ENCODE measurements around the gene RARG. TPM values are rescaled to one million over a fixed set of nuclear protein-coding genes. Genes with fewer than 3 reads are reported as not detected.
A peak's percentile ranks its signal among the peaks of the same experiment; 100 is the strongest.

Gene RARG
- total and polyA plus RNA-seq, 2 donors (not counting 1 experiment from before 2014, with no cell fraction given), result 8.8 to 15.0 TPM

DNA sequence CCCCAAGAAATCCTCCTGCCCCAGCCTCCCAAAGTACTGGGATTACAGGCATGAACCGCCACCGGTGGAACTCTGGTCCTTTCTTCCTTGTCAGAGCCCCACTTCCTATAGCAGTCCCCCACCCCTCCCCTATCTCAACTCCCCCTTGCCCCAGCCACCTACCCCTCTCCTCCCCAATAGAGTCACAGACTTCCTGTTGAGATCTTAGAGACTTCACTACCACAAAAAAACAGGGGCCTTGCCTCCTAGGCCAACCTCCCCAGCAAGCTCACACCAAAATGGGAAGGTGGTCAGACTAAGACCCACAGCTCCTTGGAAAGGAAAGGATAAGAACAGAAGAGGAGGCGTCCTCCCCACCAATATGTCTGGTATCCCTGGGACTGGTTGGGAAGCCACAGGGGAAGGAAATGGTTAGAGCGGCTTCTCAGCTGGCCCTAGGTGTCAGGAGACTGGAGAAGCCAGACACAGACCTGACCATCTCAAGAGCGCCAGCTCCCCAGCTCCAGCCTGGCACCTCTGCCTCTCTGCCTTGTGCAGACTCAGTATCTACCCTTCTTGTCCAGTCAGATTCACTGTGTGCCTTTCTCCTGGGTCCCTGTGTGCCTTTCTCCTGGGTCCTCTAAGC lies 33.4 kb downstream of the RARG start:
- Histone ChIP-seq H3K27me3 (replicated peaks in 1 of 4; ENCODE audit: control extremely low read depth in 1 of 4, control insufficient read depth in 3 of 4, insufficient read depth in 4 of 4, low read length in 3 of 4) (no peaks in the 10 kb centered on the region), H4K20me1 (ENCODE audit: control insufficient read depth, insufficient read depth, low read length, poor library complexity, severe bottlenecking) (peaks cover 66% of the 10 kb centered on the region), H3K27ac (ENCODE audit: low read length in 2 of 2) (peak overlapping the region; percentile 32 to 50), H2AFZ (ENCODE audit: insufficient read depth, low read depth, low read length, poor library complexity, severe bottlenecking) (no peak overlapping the region), H3K4me2 (replicated peaks; ENCODE audit: low read depth, low read length, poor library complexity, severe bottlenecking) (peak overlapping the region; percentile 73), H3K79me2 (ENCODE audit: control insufficient read depth, insufficient read depth, low read length) (peaks cover 39% of the 10 kb centered on the region), H3K9ac (ENCODE audit: low read length) (no peak overlapping the region), H3K9me3 (ENCODE audit: control extremely low read depth in 1 of 3, control insufficient read depth in 2 of 3, insufficient read depth in 1 of 3, low read length in 2 of 3) (no peaks in the 10 kb centered on the region), H3K4me1 (ENCODE audit: control insufficient read depth in 2 of 2, insufficient read depth in 2 of 2, low read length in 2 of 2) (peaks cover 59 to 67% of the 10 kb centered on the region in 2 donors), H3K4me3 (ENCODE audit: control extremely low read depth in 1 of 5, extremely low read depth in 1 of 5, insufficient read depth in 1 of 5, low read depth in 2 of 5, low read length in 4 of 5) (no peak overlapping the region), H3K36me3 (replicated peaks in 1 of 2; ENCODE audit: control extremely low read depth in 1 of 2, control insufficient read depth in 1 of 2, extremely low read depth in 1 of 2, insufficient read depth in 2 of 2, low read length in 1 of 2) (peaks cover 4 to 62% of the 10 kb centered on the region in 2 experiments)
- Mint-ChIP-seq H3K4me1 (peaks cover 54% of the 10 kb centered on the region), H3K9me3 (ENCODE audit: insufficient read depth) (no peaks in the 10 kb centered on the region), H3K27me3 (no peaks in the 10 kb centered on the region), H3K4me3 (peak overlapping the region; percentile 65), H3K27ac (peak overlapping the region; percentile 89)
- ATAC-seq (ENCODE audit: low read depth), result no peak
- ChIA-PET CTCF (interaction anchor here (0.8 to 15.7 kb wide), 23 partner anchors 8 to 146 kb away, joined by 3 to 201 read pairs (median 6); partner anchors contain the start of genes AAAS, CSAD, ESPL1 and ITGB7), POLR2A (interaction anchor here (0.7 to 1.2 kb wide), 2 partner anchors 8 to 10 kb away, joined by 5 to 6 read pairs; partner anchors contain the start of gene ITGB7)
- 41% methylated on average over 5 of the region's 5 CpGs for WGBS (ENCODE audit: insufficient coverage)
- no peak for DNase-seq
- TF ChIP-seq, protein P1, sequence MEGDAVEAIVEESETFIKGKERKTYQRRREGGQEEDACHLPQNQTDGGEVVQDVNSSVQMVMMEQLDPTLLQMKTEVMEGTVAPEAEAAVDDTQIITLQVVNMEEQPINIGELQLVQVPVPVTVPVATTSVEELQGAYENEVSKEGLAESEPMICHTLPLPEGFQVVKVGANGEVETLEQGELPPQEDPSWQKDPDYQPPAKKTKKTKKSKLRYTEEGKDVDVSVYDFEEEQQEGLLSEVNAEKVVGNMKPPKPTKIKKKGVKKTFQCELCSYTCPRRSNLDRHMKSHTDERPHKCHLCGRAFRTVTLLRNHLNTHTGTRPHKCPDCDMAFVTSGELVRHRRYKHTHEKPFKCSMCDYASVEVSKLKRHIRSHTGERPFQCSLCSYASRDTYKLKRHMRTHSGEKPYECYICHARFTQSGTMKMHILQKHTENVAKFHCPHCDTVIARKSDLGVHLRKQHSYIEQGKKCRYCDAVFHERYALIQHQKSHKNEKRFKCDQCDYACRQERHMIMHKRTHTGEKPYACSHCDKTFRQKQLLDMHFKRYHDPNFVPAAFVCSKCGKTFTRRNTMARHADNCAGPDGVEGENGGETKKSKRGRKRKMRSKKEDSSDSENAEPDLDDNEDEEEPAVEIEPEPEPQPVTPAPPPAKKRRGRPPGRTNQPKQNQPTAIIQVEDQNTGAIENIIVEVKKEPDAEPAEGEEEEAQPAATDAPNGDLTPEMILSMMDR (IDR thresholded peaks at IDR 0.05), result no peak
- no peak for TF ChIP-seq EZH2 (IDR thresholded peaks at IDR 0.05; ENCODE audit: borderline replicate concordance, insufficient read depth, low read depth, low read length, poor library complexity, severe bottlenecking)
- intact Hi-C loops (cut with micrococcal nuclease), result loop anchor here (2.0 to 5.0 kb wide), 2 partner anchors 18 to 131 kb away; partner anchors contain the start of genes CSAD and ZNF740

Measured in B cell (primary cell).